A204.1 (cell line): ENCODE data around the gene SPACA6.

Experiments
- FAIRE-seq: peaks from 2 replicates; lab custom pipeline; 2012; peaks lifted over from hg19 to GRCh38; lab: Jason Lieb, UNC

The SPACA6 gene

DNA sequence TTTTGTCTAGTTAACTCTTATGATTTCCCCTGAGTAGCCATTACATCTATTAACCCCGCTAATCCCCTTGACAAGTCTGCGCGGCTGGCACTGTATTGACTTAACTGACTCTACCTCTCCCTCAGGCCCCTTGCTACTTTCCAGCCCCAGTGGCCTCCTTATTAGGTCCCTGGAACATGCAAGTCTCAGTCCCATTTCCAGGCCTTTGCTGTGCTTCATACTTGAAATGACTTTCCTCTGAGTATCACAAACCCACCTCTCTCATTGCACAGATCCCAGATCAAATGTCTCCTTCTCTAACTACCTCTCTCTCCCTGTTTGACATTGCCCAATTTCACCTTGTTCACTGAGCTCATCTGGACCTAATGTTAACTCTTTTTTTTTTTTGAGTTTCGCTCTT, 13.2 kb downstream of the SPACA6 start:
- no peak for FAIRE-seq

- no peak for FAIRE-seq
Measured at GRCh38 chr19:51706885-51707284, 13.8 kb downstream of the SPACA6 start.

DNA sequence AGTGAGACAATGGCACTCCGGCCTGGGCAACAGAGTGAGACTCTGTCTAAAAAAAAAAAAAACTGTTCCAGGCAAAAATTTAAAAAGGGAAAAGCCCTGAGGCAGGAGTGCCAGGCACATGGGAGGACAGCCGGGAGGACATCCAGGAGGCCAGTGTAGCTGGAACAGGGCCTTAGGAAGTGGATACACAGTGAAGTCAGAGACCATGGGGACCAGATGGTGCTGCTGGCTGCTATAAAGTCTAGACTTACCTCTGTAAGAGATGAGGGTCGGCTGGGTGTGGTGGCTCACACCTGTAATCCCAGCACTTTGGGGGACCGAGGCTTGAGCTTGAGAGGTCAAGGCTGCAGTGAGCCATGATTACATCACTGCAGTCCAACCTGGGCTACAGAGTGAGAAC, 15.7 kb downstream of the SPACA6 start:
- no peak for FAIRE-seq

- no peak for FAIRE-seq
Measured at GRCh38 chr19:51709575-51709974, 16.4 kb downstream of the SPACA6 start.

DNA sequence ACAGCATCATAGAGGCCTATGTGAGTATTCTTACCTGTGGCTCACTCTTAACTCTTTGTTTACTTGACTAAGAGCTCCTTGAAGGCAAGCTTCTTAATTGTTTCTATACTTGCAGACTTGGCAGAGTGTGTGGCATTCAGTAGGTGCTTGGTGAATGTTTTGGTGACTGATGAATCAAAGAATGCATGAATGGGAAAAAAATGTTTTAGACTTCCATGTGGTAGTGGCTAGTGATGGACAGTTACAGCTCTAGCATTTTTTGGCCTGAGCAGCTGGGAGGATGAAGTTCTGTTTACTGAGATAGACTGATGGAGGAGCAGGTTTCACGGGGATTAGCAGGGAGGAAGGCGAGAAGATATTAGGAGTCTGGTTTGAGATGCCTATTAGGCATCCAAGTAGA, 17.0 kb downstream of the SPACA6 start:
- FAIRE-seq: no peak

GRCh38 chr19:51711702-51712101, 18.6 kb downstream of the SPACA6 start:
- FAIRE-seq: no peak

DNA sequence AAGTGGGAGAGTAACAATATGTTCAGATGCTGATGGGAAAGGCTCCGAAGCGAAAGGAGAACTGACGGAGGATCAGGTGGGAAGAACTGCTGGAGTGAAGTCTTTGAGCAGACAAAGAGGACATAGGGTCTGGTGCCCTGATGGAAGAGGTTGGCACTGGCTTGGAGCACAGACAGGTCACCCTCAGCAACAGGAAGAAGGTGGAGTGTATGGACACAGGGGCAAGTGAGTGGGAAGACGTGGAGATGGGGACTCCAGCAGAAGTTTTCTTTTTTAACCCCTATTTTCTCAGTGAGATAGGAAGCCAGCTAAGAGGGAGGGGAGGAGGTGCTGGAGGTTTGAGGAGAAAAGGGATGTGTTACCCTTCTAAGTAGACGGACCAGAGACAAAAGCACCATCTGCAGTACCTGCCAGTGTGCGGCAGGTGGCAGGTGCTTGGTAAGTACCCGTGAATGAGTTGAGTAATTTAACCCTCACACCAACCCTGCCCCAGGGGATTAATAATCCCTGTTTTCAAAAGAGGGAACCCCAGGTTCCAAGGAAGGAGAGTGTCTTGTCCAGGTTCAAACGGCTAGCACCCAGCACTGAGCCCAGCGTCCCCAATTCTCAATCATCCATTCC, 19.4 kb downstream of the SPACA6 start:
- no peak for FAIRE-seq

DNA sequence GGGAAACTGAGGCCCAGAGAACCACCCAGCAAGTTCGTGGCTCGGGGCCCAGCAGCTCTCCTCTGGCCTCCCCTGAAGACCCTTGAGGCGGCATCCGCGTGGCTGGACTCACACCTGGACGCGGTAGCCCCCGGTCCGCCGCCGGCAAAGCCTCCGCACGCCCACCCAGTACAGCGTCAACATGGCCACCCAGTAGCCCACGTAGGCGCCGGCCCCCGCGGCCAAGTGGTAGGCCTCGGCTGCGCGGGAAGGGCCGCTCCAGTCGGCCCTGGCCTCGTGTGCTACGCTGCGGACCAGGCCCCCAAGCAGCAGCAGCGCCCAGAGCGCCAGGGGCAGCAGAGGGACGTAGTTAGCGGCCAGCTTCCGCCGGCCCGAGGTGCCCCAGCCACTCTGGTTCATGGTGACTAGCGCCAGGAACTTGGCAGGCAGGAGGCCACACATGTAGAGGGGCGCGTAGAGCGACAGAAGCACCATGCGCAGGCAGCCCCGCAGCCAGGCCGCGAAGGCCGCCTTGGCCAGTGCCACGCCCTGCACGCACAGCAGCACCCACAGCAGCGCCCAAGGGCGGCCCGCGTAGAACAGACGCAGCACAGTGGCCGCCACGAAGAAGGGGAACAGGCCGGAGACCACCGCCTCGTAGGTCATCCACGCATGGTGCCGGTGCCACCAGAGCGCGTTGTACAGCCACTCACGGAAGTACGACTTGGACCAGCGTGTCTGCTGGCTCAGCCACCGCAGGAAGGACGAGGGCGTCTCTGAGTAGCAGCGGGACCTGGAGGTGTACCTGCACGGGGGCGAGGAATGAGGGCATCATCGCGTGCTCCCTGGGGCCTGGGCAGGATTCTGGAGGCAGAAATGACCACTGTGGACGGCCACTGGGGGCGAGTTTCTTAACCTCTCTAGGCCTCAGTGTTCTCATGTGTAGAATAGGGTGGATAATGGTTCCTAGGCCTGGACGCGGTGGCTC, 20.5 kb downstream of the SPACA6 start:
- no peak for FAIRE-seq

DNA sequence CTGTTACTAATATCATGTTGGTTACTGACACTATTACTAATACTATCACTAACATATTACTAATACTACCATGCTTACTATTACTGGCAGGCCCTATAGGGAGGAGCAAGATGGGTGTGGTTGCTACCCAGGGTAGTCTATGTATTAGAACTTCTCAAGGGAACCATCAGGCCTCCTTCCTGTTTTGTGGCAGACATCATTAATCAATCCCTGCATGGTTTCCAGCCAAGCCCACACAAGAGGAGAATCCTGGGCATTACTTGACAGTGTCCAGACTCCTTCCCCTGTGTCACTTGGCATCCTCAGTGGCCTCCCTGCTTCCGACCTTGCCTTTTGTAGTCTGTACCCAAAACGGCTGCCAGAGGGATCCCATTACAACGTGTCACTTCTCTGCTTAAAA, 21.7 kb downstream of the SPACA6 start:
- no peak for FAIRE-seq

- no peak for FAIRE-seq
Measured at GRCh38 chr19:51715850-51716249, 22.7 kb downstream of the SPACA6 start.

DNA sequence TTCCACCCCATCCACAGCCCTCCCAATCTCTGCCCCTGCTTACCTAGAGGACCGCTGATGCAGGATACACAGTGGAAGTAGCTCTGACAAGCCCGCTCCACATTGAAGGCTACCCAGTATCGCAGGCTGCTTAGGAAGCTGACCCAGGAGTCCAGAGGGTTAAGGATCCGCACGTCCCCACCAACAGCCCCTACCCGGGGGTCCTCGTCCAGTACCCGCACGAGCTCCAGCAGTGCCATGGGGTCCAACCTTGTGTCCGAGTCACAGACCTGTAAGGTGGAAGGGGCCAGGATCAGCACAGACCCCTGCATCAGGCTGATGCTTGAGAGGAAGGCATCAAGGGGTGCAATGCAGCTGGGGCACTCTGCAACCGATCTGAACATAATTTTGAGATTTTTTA, 23.8 kb downstream of the SPACA6 start:
- FAIRE-seq: no peak

- FAIRE-seq: no peak
Measured at GRCh38 chr19:51719251-51719988, 26.3 kb downstream of the SPACA6 start.

- FAIRE-seq: no peak
Measured at GRCh38 chr19:51721905-51722304, 28.8 kb downstream of the SPACA6 start.

GRCh38 chr19:51722492-51722891, 29.4 kb downstream of the SPACA6 start:
- FAIRE-seq: no peak

- FAIRE-seq: no peak
Measured at GRCh38 chr19:51724543-51724942, 31.4 kb downstream of the SPACA6 start.

DNA sequence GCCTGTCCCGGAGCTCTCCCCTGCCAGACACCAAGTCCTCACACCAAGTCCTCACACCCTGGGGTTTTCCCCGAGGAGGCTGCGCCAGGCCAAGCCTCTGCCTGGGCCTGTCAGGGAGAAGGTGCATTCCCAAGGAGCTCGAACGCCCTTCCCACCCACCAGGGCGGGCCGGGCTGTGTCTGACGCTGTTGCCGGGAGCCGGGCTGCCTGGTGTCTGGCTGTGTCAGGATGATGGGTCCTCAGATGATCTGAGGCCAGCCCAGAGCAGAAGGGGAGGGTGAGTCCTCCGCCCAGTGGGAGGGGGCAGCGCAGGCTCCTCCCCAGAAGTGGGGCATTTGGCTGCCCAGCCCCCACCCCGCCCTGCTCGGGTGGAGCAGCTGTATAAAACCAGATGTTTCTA, 32.9 kb downstream of the SPACA6 start:
- no peak for FAIRE-seq

DNA sequence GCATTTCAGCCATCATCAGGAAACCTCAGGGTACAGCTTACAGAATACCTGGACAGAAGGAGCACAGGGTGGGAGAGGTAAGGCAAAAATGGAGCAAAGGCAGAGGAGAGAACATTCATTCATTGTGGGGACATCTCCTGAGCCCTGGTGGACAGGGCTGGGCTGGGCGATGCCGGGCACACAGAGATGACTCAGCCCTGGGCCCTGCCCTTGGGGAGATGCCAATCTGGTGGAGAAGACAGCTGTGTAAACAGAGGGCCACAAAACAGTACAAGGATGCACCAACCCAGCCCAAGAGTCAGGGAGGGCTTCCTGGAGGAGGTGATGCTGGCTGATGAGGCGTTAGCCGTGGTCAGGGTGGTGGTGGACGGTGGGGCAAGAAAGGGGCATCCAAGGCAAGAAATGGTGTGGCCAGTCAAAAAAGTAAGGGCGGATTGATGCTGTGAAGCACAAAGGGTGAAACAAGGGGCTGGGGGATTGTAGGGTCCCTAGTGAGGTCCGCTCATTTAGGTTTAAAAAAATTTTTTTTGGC, 34.3 kb downstream of the SPACA6 start:
- no peak for FAIRE-seq

DNA sequence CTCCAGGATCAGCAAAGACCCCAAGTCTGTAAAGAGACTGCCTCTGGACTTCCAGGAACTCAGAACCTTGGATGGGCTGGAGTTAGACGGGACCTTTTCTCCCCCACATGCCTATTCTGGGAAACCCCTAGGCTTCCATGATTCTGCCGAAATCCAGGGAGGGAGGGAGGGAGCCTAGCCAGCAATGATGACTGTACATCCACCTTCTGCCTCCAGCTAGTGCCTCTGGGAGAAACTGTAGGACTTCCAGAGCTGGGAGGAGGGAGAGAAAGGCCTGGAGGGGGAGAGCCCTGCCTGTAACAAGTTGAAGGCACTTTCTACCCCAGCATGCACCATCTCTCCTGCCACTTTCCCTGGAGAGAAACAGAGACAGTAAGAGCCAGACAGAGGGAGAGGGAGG, 36.7 kb downstream of the SPACA6 start:
- no peak for FAIRE-seq

- no peak for FAIRE-seq
Measured at GRCh38 chr19:51733742-51734522, 40.8 kb downstream of the SPACA6 start.

- no peak for FAIRE-seq
Measured at GRCh38 chr19:51735759-51736449, 42.8 kb downstream of the SPACA6 start.

DNA sequence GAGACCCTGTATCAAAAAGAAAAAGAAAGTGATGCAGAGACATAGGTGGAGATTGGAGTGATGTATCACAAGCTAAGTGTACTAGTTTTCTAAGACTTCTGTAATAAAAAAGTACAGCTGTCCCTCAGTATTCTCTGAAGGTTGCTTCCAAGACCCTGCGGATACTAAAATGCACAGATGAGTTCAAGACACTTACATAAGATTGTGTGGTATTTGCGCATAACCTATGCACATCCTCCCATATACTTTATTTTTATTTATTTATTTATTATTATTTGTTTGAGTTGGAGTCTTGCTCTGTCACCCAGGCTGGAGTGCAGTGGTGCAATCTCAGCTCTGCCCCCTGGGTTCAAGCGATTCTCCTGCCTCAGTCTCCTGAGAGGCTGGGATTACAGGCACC, 44.3 kb downstream of the SPACA6 start:
- no peak for FAIRE-seq
